ENCODE results near the gene LCT.

Gene LCT

GRCh38 chr2:135829378-135830135 lies 7.4 kb downstream of the LCT start:
- no peaks in the 10 kb centered on the region for H3K4me1 ChIP-seq (ENCODE audit: control insufficient read depth, insufficient read depth, low read length)
- POLR2A ChIA-PET: no interaction called here
- no peaks in the 10 kb centered on the region for H3K36me3 ChIP-seq (ENCODE audit: control insufficient read depth in 2 of 2, insufficient read depth in 1 of 2, low read length in 2 of 2)
- CTCF ChIA-PET: interaction anchor here (0.7 to 2.0 kb wide), 2 partner anchors 32 to 57 kb away, joined by 3 to 6 read pairs; no protein-coding TSS in a partner anchor
- H3K27ac ChIP-seq (ENCODE audit: extremely low read depth, low read depth, low read length): no peak overlapping the region
- H3K9me3 ChIP-seq (ENCODE audit: control insufficient read depth, insufficient read depth, low read depth, low read length): no peaks in the 10 kb centered on the region
- H3K4me3 ChIP-seq (ENCODE audit: low read depth, low read length): no peak overlapping the region
- TF ChIP-seq PRDM6 (tag by site-specific recombination; IDR thresholded peaks at IDR 0.05): peak; percentile 93
- no peak for TF ChIP-seq ZFHX2 (tag by site-specific recombination; conservative IDR thresholded peaks at IDR 0.05)
- TF ChIP-seq ZSCAN4 (tag by site-specific recombination; IDR thresholded peaks at IDR 0.05): 0 out of 2 replicates have a peak, but pooled peaks have one; percentile 27
- no peak for TF ChIP-seq REST (tag by site-specific recombination; IDR thresholded peaks at IDR 0.05)
- no peak for TF ChIP-seq ZNF48 (tag by site-specific recombination; IDR thresholded peaks at IDR 0.05)
- TF ChIP-seq ZNF449 (tag by site-specific recombination; IDR thresholded peaks at IDR 0.05): no peak
- no peak for TF ChIP-seq ZNF140 (tag by site-specific recombination; IDR thresholded peaks at IDR 0.05)
- no peak for TF ChIP-seq ZIC2 (tag by site-specific recombination; IDR thresholded peaks at IDR 0.05)
- no peak for TF ChIP-seq ZNF302 (tag by site-specific recombination; IDR thresholded peaks at IDR 0.05; ENCODE audit: low read depth)
- no peak for TF ChIP-seq ZNF704 (tag by site-specific recombination; IDR thresholded peaks at IDR 0.05)
- TF ChIP-seq ZNF792 (tag by site-specific recombination; IDR thresholded peaks at IDR 0.05): no peak
- TF ChIP-seq ZNF518A (tag by site-specific recombination; conservative IDR thresholded peaks at IDR 0.05; ENCODE audit: low read depth): no peak
- TF ChIP-seq ZBTB44 (tag by site-specific recombination; IDR thresholded peaks at IDR 0.05): peak; percentile 95
- peak; percentile 36; the same call in 1 of the 2 replicates for TF ChIP-seq TRIM28 (IDR thresholded peaks at IDR 0.05; ENCODE audit: borderline replicate concordance, low read length)
- 0 out of 2 replicates have a peak, but pooled peaks have one; percentile 16 for TF ChIP-seq ZBTB17 (tag by site-specific recombination; IDR thresholded peaks at IDR 0.05)
- TF ChIP-seq OSR2 (tag by site-specific recombination; IDR thresholded peaks at IDR 0.05): peak; percentile 94
- peak; percentile 66; the same call in 1 of the 2 replicates for TF ChIP-seq IKZF3 (tag by site-specific recombination; IDR thresholded peaks at IDR 0.05)
- no peak for TF ChIP-seq GFI1B (tag by site-specific recombination; IDR thresholded peaks at IDR 0.05)
- no peak for TF ChIP-seq ZNF544 (tag by site-specific recombination; IDR thresholded peaks at IDR 0.05)
- peak; percentile 86 for TF ChIP-seq SP7 (tag by site-specific recombination; IDR thresholded peaks at IDR 0.05)
- TF ChIP-seq KLF8 (tag by site-specific recombination; IDR thresholded peaks at IDR 0.05): no peak
